Ecto neural progenitor cell (in vitro differentiated cells): ENCODE results near the gene PPFIA4.

ENCODE experiments used
- DNase-seq: peaks from one replicate; pipeline ENCODE4 v3.0.0-alpha.2; 2018; ENCODE audit warnings: low spot score

The PPFIA4 gene

DNA sequence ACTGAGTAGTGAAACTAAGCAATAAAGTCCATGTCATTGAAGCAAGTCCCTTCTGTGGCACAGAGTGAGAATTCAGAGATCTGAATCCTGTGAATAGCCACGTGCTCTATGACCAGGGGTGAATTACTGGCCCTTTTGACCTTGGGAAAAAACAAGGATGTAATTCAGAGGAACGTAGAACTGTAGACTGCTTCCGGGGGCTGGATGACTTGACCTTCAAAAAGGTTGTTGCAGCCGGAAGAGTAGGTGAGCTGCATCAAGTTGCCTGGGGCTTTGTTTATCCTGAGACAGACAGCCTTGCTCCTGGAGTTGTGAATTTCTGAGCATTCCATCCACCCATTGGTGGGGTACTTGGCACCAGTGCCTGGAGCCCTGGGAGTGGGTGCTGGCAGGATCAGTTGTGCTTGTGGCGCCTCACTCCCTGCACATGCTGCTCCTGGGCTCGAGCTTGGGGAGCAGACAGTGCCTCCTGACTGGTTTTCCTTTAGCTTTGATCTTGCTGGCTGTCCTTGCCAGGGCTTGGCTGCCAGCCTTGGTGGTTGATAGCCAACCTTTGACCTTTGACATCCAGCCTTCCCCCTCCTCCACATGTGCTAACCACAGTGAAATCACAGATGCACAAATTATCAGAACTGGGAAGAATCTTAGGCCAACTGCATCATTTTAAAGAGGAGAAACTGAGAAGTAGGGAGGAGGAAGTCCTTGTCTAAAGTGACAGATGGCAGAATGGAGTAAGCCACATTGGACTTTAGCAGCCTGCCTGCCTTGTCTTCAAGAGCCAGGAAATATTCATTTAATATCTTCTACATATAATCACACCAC is 75.7 kb downstream of the PPFIA4 start:
- peak; percentile 32 for DNase-seq

GRCh38 chr1:203103216-203103615 is 76.9 kb downstream of the PPFIA4 start:
- DNase-seq, result no peak

- DNase-seq, result no peak
Observed at GRCh38 chr1:203103829-203104495, 77.7 kb downstream of the PPFIA4 start.

- DNase-seq, result no peak
Observed at GRCh38 chr1:203104789-203105390, 78.6 kb downstream of the PPFIA4 start.

GRCh38 chr1:203112475-203112874 is 86.2 kb downstream of the PPFIA4 start:
- no peak for DNase-seq

DNA sequence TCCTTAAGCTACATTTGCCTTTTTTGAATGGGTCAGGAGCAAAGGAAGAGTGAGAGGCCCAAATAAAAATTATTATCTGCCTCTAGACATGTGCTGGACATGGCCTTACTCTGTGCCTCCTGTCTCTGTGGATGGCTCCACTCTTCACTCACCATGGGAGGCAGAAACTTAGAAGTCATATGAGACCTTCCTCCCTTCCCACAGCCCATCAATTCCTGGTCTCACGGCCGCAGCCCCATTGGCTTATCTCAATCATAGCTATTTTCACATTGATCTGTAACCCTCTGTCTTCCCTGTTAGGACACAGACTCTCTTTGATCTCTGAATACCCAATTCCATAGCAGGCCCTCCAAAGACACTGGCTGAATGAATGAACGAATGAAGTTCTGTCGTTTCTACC is 87.0 kb downstream of the PPFIA4 start:
- no peak for DNase-seq

DNA sequence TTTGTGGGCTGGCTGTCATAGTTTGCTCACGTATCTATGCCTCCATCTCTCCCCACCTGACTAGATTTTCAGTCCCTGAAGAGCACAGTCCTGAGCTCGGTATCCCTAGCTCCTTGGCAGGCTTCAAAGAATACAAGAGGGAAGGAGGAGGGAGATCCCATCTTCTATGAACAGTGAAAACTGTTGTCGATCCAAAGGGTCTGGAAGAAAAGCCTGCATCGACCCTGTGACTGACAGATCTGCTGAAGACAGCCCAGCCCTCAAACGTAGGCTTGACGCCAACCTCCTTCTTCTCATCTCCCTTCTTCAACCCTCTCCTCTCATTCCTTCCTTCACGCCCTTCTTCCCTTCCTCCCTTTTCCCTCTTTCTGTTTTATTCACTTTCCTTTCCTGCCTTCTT is 87.9 kb downstream of the PPFIA4 start:
- DNase-seq, result no peak

- DNase-seq, result no peak
Observed at GRCh38 chr1:203116091-203116820, 90.0 kb downstream of the PPFIA4 start.

DNA sequence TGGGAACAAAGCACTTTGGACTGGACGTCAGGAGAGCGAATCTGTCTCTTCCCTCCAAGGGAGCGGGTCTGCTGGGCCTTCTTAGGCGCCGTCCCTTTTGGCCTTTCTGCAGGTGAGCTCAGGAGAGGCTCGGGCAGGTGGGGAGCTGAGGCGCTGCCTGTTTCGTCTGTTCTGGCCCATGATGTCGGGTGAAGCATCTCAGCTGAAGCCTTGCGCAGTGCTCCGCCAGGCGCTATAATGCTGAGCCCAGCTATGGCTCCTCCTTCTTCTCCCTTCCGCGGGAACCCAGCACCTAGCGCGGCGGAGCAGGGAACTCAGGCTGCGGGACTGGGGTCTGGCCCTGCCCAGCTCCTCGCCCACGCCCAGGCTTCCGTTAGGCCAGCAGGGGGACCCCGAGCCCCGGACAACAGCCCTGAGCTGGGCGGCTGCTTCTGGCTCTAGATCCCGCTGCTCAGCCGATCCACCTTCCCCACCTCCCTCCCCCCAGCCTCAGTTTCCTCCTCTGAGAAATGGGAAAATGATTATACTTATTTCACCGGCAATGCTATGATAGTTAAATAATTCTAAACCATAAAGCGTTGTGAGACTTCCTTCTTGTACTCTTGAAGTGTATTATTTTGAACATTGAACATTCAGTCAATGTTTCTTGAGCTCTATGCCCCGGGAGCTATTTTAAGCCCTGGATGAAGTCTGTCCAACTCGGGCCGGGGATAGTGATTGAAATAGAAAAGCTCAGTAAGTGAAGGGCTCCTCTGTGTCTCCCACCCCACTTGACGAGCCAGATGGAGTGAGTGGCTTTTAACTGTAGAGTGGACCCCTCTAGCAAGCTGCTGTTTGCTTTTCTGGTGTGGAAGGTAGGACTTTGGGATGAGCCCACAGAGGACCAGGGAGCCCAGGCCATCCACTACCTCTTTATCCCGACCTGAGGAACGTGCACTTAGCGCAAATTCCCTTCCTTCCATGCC is 91.6 kb downstream of the PPFIA4 start:
- peak; percentile 92 for DNase-seq

DNA sequence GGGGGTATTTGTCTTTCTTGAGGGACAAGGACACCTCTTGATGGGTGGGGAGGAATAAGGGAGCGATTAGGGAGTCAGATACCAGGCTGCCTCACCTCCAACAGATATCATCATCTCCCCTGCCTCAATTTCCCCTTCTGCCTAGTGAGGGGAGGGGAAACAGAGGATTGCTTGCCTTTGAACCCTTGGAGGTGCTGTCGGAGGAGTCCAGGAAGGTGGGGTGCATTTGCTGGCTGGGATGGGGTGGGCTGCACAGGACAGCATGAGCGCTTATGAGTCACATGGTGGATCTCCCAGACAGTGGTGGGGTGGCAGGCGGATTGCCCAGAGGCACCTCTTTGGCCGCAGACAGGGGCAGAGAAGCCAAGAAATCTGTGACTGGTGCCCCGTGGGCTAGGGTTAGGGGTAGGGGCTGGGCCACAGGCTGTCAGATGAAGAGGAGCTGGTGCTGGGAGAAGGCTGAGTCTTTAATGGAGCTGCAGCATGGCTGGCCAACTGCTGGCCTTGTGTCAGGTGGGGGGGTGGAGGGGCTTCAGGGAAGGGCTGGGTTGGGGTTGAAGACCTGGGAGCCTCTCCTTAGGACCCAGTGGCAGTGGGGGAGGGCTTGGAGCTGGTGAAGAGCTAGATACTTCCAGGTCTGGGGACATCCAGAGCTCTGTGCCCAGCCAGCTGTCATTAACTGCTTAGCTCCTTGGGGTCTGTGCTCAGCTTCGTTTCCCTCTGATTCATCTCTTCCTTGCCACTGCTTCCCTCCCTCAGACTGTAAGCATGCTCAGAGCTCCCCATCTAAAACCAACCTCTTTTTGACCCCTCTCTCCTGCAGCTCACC is 94.2 kb downstream of the PPFIA4 start:
- peak; percentile 38 for DNase-seq

GRCh38 chr1:203121186-203122015 is 95.1 kb downstream of the PPFIA4 start:
- DNase-seq, result peak; percentile 28

- peak; percentile 34 for DNase-seq
Observed at GRCh38 chr1:203122159-203122558, 95.9 kb downstream of the PPFIA4 start.

- peak; percentile 23 for DNase-seq
Observed at GRCh38 chr1:203124011-203124410, 97.7 kb downstream of the PPFIA4 start.

DNA sequence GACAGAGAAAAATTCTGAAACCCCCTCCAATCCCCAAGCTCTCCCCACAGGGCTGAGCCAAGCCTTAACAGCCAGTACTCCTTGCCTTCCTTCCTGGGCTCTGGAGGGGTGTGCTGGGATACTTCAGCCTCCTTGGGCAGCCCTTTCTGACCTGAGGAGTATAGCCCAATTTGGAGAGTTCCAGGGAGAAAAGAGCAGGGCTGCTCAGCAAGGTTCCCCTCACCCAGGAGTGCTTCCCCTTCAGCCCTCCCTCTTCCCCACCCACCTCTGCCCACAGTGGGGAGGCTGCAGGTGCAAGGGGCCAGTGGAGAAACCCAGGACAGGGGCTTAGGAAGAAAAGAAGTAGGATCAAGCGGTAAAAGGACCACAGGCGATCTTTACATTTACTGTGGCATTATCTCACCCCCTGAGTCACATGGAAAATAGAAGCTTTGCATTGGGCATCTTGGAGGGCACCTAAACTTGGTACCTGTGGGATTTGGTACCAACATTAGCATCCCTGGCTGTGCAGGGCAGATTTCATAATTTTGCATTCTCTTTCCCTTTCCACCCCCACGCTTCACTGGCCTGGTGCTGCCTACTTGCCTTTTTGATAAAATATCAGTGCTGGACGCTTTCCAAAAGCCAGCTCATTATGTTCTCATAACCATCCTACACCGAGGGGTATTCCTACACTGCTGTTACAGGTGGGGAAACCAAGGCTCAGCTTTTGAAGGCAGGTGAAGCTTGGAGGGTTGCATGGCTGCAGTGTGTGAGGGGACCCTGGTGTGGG is 98.4 kb downstream of the PPFIA4 start:
- peak; percentile 29 for DNase-seq

GRCh38 chr1:203126151-203126865 is 100.0 kb downstream of the PPFIA4 start:
- DNase-seq, result peak; percentile 49

DNA sequence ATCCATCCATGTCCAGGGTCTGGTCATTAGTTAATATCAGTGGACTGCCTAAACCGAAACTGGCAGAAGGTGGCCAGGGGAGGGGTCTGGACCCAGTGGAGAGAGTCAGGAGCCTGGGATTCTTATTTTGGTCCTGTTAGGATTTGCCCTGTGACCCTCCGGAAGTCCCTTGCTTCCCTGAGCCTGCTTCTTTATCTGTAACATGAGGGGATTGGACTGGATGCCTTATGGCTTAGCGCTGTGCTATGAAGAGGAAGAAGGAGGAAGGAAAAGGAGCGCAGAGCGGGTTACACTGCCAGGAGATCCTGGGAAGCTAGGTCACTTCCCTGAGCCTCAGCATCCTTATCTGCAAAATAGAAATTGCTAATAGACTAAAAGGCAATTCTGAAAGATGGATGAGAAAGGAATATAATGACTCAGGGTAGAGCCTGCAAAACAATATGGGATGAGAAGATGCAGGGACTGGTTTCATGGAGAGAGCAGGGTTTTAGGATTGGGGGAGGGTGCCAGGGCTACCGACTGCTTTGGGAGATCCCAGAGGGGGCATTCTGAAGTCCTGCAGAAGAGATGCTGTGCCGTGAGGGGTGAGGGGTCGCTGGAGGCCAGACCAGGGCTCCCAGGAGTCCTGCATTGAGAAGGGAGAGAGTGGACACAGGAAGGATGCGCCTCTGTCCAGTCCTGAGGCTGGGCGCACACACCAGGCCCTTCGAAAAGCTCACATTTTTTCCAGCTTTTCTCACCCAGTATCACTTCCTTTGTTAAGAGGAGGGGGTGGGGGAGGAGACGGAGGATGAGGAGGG is 100.8 kb downstream of the PPFIA4 start:
- no peak for DNase-seq
